Left lung (tissue), 10 donors: ENCODE results near the gene ARHGEF16. TPM values are rescaled to one million over a fixed set of nuclear protein-coding genes. Genes with fewer than 3 reads are reported as not detected.

ENCODE experiments used
- ATAC-seq: fragments of 200-7000 bp; cut with Tn5 transposase; one replicate; pipeline ENCODE4 v1.9.1; 2020; ENCODE audit warnings: moderate library complexity
- DNase-seq, 4 donors: peaks; one replicate each; pipeline ENCODE4 v3.0.0-alpha.2; 2013 to 2020
- H3K27ac ChIP-seq, 2 donors: fragments of 200-600 bp; sonication (generic) in 1 of 2; one replicate each; pipeline versions ENCODE4 v1.5.0 to v1.8.0; 2020 to 2021
- H3K27me3 ChIP-seq, 2 donors: fragments of 200-600 bp; sonication (generic) in 1 of 2; one replicate each; pipeline versions ENCODE4 v1.5.0 to v1.8.0; 2020 to 2021
- H3K36me3 ChIP-seq, 2 donors: fragments of 200-600 bp; sonication (generic) in 1 of 2; one replicate each; pipeline versions ENCODE4 v1.5.0 to v1.8.0; 2020 to 2021
- H3K4me1 ChIP-seq, 2 donors: fragments of 200-600 bp; one replicate each; pipeline ENCODE4 v1.8.0; 2021
- H3K4me3 ChIP-seq, 2 donors: fragments of 200-600 bp; sonication (generic) in 1 of 2; one replicate each; pipeline versions ENCODE4 v1.5.0 to v1.8.0; 2020 to 2021; ENCODE audit warnings: mild to moderate bottlenecking in 1 of 2
- H3K9me3 ChIP-seq, 2 donors: fragments of 200-600 bp; sonication (generic) in 1 of 2; one replicate each; pipeline versions ENCODE4 v1.5.0 to v1.8.0; 2020 to 2021
- intact Hi-C, 2 donors: fragments of 100-400 bp; cut with DNase I; formaldehyde crosslinking; loops; one replicate each; pipeline versions ENCODE4 v1.11.2 to v1.14.2; 2022
- polyA plus RNA-seq, 6 donors: library from polyadenylated mRNA; unstranded; fragments of 120-200 nt; gene quantifications; one replicate each; pipeline ENCODE4 v1.2.1, GENCODE V29; 2013; ENCODE audit not compliant: insufficient read length in 6 of 6
- total RNA-seq, 2 donors: library from RNA; stranded (reverse); fragmentation: NEBNext Ultra II Directional; extraction: Animal tissue kit (Norgen Biotek cat#: 25700); gene quantifications; one replicate each; pipeline ENCODE4 v1.2.1, GENCODE V29; 2021
- TF ChIP-seq, protein P1 (sequence below), 2 donors: fragments of 200-600 bp; sonication (generic) in 1 of 2; IDR thresholded peaks; one replicate each; pipeline versions ENCODE4 v1.5.0 to v1.8.0; 2021; ENCODE audit warnings: antibody characterized with exemption in 2 of 2
- donor health status: DM: no; HTN: yes; CAD: no.
- donor health status: DM: no; HTN: no; CAD: no.

Gene ARHGEF16
- total and polyA plus RNA-seq, 8 donors: 8.3 to 11.8 (median 9.7) TPM

DNA sequence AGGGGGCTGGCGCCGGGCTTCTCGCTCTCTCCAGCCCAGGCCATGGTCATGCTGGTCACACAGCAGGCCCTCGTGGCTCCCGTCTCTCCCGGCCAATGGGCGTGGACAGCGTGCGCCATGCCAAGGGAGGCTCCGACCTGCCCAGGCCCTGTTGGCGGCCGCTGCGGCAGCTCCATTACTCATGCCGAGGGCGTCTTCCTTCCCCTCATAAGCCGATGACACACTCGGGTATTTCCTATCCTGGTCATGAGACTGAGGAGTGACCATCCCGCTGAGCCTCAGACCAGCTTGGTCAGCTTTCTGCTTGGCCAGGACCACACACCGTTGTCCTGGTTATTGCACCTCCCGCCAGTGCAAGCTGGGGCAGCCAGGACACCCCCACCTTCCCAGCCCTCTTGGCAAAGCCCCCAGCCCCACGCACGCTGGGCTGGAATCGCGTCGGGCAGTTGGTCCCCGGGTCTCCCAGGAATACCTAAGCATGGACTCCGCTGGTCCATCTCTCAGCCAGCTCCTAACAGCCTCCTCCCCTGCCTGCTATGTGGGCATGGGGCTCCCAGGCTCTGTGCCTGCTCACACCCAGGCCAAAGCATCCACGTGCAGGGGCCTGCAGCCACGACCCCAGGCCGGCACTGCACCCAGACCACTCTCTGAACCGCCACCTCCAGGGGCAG, 49.8 kb downstream of the ARHGEF16 start:
- Histone ChIP-seq H3K9me3 (no peaks in the 10 kb centered on the region), H3K36me3 (peaks cover 0 to 40% of the 10 kb centered on the region in 2 donors), H3K27ac (peak overlapping the region; percentile 33 to 64), H3K4me1 (peaks cover 0 to 8% of the 10 kb centered on the region in 2 donors), H3K27me3 (no peaks in the 10 kb centered on the region), H3K4me3 (no peak overlapping the region)
- TF ChIP-seq, protein P1, sequence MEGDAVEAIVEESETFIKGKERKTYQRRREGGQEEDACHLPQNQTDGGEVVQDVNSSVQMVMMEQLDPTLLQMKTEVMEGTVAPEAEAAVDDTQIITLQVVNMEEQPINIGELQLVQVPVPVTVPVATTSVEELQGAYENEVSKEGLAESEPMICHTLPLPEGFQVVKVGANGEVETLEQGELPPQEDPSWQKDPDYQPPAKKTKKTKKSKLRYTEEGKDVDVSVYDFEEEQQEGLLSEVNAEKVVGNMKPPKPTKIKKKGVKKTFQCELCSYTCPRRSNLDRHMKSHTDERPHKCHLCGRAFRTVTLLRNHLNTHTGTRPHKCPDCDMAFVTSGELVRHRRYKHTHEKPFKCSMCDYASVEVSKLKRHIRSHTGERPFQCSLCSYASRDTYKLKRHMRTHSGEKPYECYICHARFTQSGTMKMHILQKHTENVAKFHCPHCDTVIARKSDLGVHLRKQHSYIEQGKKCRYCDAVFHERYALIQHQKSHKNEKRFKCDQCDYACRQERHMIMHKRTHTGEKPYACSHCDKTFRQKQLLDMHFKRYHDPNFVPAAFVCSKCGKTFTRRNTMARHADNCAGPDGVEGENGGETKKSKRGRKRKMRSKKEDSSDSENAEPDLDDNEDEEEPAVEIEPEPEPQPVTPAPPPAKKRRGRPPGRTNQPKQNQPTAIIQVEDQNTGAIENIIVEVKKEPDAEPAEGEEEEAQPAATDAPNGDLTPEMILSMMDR (IDR thresholded peaks at IDR 0.05): no peak
- ATAC-seq (peak; percentile 48), DNase-seq (peak in 1 of 4 donors; percentile 49)
- intact Hi-C loops: no loop called here

DNA sequence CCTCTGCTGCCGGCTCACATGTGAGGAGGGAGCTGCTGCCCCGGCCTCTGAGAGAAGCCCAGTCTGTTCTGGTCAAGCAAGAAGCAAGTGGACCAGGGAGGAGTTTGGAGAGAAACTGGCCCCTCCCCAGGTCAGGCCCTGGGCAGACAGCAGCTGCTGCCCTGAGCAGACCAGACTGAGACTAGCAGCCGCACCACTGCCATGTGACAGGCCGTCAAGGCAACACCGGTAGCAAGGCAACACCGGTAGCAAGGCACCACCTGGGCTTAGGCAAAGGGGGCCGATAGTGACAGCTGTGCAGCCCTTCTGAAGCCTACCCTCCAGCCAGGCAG, 50.3 kb downstream of the ARHGEF16 start:
- H3K4me3 ChIP-seq: no peak overlapping the region
- peak overlapping the region in 1 of 2 donors; percentile 64 for H3K27ac ChIP-seq
- TF ChIP-seq, protein P1 (IDR thresholded peaks at IDR 0.05): no peak
- ATAC-seq (no peak), DNase-seq (no peak)
- H3K9me3 ChIP-seq: no peaks in the 10 kb centered on the region
- peaks cover 0 to 8% of the 10 kb centered on the region in 2 donors for H3K4me1 ChIP-seq
- H3K27me3 ChIP-seq: no peaks in the 10 kb centered on the region
- intact Hi-C loops: no loop called here
- peaks cover 0 to 35% of the 10 kb centered on the region in 2 donors for H3K36me3 ChIP-seq

DNA sequence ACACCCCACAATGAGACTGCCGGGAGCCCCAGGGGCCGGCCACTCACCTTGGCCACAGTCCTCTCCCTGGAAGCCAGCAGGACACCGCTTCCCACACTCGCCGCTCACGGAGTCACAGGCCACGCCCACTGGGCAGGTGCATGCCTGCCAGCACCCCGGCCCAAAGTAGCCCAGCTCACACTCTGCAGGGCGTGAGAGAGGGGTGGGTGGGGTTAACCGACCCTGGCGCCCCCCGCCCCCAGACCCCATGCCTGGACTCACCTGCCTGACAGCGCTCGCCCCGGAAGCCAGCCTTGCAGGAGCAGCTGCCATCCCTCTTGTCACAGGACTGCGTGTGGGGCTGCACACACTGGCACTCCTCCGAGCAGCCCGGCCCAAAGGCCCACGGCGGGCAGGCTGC, 50.7 kb downstream of the ARHGEF16 start:
- Histone ChIP-seq H3K9me3 (no peaks in the 10 kb centered on the region), H3K4me3 (no peak overlapping the region), H3K27ac (peak overlapping the region in 1 of 2 donors; percentile 64), H3K36me3 (peaks cover 0 to 33% of the 10 kb centered on the region in 2 donors), H3K27me3 (no peaks in the 10 kb centered on the region), H3K4me1 (peaks cover 0 to 8% of the 10 kb centered on the region in 2 donors)
- DNase-seq (no peak), ATAC-seq (no peak)
- TF ChIP-seq, protein P1 (IDR thresholded peaks at IDR 0.05): no peak
- intact Hi-C loops: no loop called here

DNA sequence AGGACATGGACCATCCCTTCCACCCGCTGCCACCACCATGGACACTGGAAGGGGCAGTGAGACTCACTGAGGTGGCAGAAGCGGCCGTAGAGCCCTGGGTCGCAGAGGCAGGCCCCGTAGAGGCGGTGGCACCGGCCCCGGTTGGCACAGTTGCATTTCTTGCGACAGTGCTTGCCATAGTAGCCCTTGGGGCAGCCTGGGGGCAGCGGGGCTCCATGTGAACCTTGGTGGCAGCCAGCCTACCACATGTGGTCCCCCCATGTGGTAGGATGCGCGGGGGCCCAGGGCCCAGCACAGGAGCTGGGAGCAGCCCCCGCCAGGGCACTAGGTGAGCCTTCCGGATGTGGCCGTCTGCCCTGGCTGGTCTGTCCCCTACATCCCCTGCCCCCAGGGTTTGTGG, 51.6 kb downstream of the ARHGEF16 start:
- DNase-seq (no peak), ATAC-seq (no peak)

DNA sequence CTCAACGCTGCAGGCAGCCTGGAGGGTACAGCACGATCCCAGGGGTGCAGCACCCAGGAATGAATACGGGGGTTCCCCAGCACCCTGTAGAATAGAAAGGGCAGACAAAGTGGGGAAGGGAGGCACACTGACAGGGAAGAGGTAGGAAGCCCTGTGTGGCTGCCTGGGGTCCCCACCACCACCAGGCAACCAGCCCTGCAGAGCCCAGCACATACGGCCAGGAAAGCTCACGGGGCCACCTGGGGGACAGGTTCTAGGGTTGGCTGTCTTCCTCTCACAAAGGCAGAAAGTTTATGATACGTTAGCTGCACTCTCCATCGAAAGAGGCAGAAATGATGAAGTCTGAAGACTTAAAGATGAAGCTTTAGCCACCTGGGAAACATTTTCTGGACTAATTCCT, 52.5 kb downstream of the ARHGEF16 start:
- TF ChIP-seq, protein P1 (IDR thresholded peaks at IDR 0.05): no peak
- no peak for DNase-seq
- Histone ChIP-seq H3K9me3 (no peaks in the 10 kb centered on the region), H3K4me3 (no peak overlapping the region), H3K27me3 (no peaks in the 10 kb centered on the region), H3K27ac (no peak overlapping the region), H3K36me3 (peaks cover 0 to 24% of the 10 kb centered on the region in 2 donors), H3K4me1 (peaks cover 0 to 8% of the 10 kb centered on the region in 2 donors)
- ATAC-seq: no peak
- intact Hi-C loops: no loop called here

More for the DNA sequence above, 51.6 kb downstream of the ARHGEF16 start:
- TF ChIP-seq, protein P1 (IDR thresholded peaks at IDR 0.05): no peak
- Histone ChIP-seq H3K27me3 (no peaks in the 10 kb centered on the region), H3K4me1 (peaks cover 0 to 8% of the 10 kb centered on the region in 2 donors), H3K9me3 (no peaks in the 10 kb centered on the region), H3K36me3 (peaks cover 0 to 24% of the 10 kb centered on the region in 2 donors), H3K4me3 (no peak overlapping the region), H3K27ac (no peak overlapping the region)
- intact Hi-C loops: no loop called here
